MCF 10A (cell line): ENCODE results near the gene DBI. TPM values are rescaled to one million over a fixed set of nuclear protein-coding genes. Genes with fewer than 3 reads are reported as not detected.

ENCODE experiments used
- BruUV-seq: library from RNA; stranded (reverse); fragments of 400-500 nt; replicated peaks from 2 replicates; lab custom pipeline; 2021; lab: Mats Ljungman, UMichigan
- CTCF ChIA-PET: fragments of 300-600 bp; sonication (Branson Sonifier 250); formaldehyde crosslinking; extraction: SDS; loops from one replicate; lab custom pipeline; 2021; ENCODE audit warnings: antibody characterized with exemption, inconsistent platforms; lab: Yijun Ruan, JAX
- POLR2A ChIA-PET: fragments of 300-600, 350-650 bp; sonication (Branson Sonifier 250); formaldehyde crosslinking; extraction: SDS; loops from one replicate; lab custom pipeline; 2020; ENCODE audit warnings: antibody characterized with exemption, inconsistent platforms; lab: Yijun Ruan, JAX
- DNase-seq: peaks from one replicate; pipeline ENCODE4 v3.0.0-alpha.2; 2018; ENCODE audit not compliant: unreplicated experiment
- H3K27ac Mint-ChIP-seq: one replicate; pipeline ENCODE4 v1.8.0; 2022; ENCODE audit warnings: mild to moderate bottlenecking, low read depth, mixed read lengths; ENCODE audit not compliant: unreplicated experiment
- H3K27me3 Mint-ChIP-seq: one replicate; pipeline ENCODE4 v1.8.0; 2022; ENCODE audit warnings: mixed read lengths; ENCODE audit not compliant: insufficient read depth, unreplicated experiment
- H3K36me3 Mint-ChIP-seq: one replicate; pipeline ENCODE4 v1.8.0; 2022; ENCODE audit warnings: mild to moderate bottlenecking, moderate library complexity, mixed read lengths; ENCODE audit not compliant: insufficient read depth, unreplicated experiment
- H3K4me1 Mint-ChIP-seq: one replicate; pipeline ENCODE4 v1.8.0; 2022; ENCODE audit warnings: mixed read lengths; ENCODE audit not compliant: insufficient read depth, unreplicated experiment
- H3K4me3 Mint-ChIP-seq: one replicate; pipeline ENCODE4 v1.8.0; 2022; ENCODE audit warnings: mild to moderate bottlenecking, moderate library complexity, mixed read lengths; ENCODE audit not compliant: unreplicated experiment
- H3K9me3 Mint-ChIP-seq: one replicate; pipeline ENCODE4 v1.8.0; 2022; ENCODE audit warnings: mixed read lengths; ENCODE audit not compliant: unreplicated experiment
- CTCF ChIP-seq: fragments of 200-600 bp; IDR thresholded peaks from one replicate; pipeline ENCODE4 v1.8.0; 2022; ENCODE audit warnings: antibody characterized with exemption, mild to moderate bottlenecking; ENCODE audit not compliant: unreplicated experiment
- intact Hi-C: fragments of 100-400 bp; cut with micrococcal nuclease; formaldehyde crosslinking; loops from 2 replicates; pipeline ENCODE4 v1.14.1; 2022
- total RNA-seq: library from RNA; stranded (reverse); gene quantifications from 2 replicates; pipeline ENCODE4 v1.2.3, GENCODE V29; 2022

DBI gene
- total RNA-seq, 1 experiment from 2014 or later = 104 TPM

GRCh38 chr2:119393971-119394748 is 27.4 kb downstream of the DBI start:
- no peak for TF ChIP-seq CTCF
- intact Hi-C loops = no loop called here
- no peaks in the 10 kb centered on the region for H3K27me3 Mint-ChIP-seq
- peaks cover 19% of the 10 kb centered on the region for H3K4me1 Mint-ChIP-seq
- ChIA-PET CTCF (interaction anchor here (0.5 kb wide), 1 partner anchor 15 kb away, joined by 3 read pairs; no protein-coding TSS in a partner anchor), POLR2A (no interaction called here)
- BruUV-seq = no TSS peak
- H3K27ac Mint-ChIP-seq = no peak overlapping the region
- H3K36me3 Mint-ChIP-seq = no peaks in the 10 kb centered on the region
- no peaks in the 10 kb centered on the region for H3K9me3 Mint-ChIP-seq
- H3K4me3 Mint-ChIP-seq = no peak overlapping the region
- DNase-seq = no peak

GRCh38 chr2:119397196-119397595 is 30.4 kb downstream of the DBI start:
- peaks cover 10% of the 10 kb centered on the region for H3K4me1 Mint-ChIP-seq
- no peak for DNase-seq
- TF ChIP-seq CTCF = no peak
- no peaks in the 10 kb centered on the region for H3K27me3 Mint-ChIP-seq
- no peaks in the 10 kb centered on the region for H3K9me3 Mint-ChIP-seq
- intact Hi-C loops = no loop called here
- ChIA-PET CTCF (interaction anchor here (1.2 kb wide), 1 partner anchor 86 kb away, joined by 3 read pairs; no protein-coding TSS in a partner anchor), POLR2A (interaction anchor here (0.8 kb wide), 1 partner anchor 30 kb away, joined by 3 read pairs; the partner anchor contains the start of genes C2orf76 and DBI)
- H3K27ac Mint-ChIP-seq = no peak overlapping the region
- no TSS peak for BruUV-seq
- no peaks in the 10 kb centered on the region for H3K36me3 Mint-ChIP-seq
- H3K4me3 Mint-ChIP-seq = no peak overlapping the region

GRCh38 chr2:119402106-119402505 is 35.3 kb downstream of the DBI start:
- CTCF ChIA-PET = interaction anchor here (1.3 to 5.6 kb wide), 3 partner anchors 76 to 520 kb away, joined by 3 to 100 read pairs (median 5); no protein-coding TSS in a partner anchor
- no peaks in the 10 kb centered on the region for H3K27me3 Mint-ChIP-seq
- intact Hi-C loops = no loop called here
- H3K9me3 Mint-ChIP-seq = no peaks in the 10 kb centered on the region
- H3K27ac Mint-ChIP-seq = no peak overlapping the region
- TF ChIP-seq CTCF = no peak
- H3K36me3 Mint-ChIP-seq = no peaks in the 10 kb centered on the region
- no TSS peak for BruUV-seq
- peaks cover 16% of the 10 kb centered on the region for H3K4me1 Mint-ChIP-seq
- no peak overlapping the region for H3K4me3 Mint-ChIP-seq
- DNase-seq = no peak
- POLR2A ChIA-PET = interaction anchor here (1.2 kb wide), 1 partner anchor 9 kb away, joined by 4 read pairs; no protein-coding TSS in a partner anchor
